ENCODE measurements around the gene CD7.
A peak's percentile ranks its signal among the peaks of the same experiment; 100 is the strongest.

The CD7 gene

GRCh38 chr17:82328141-82328993 is 11.0 kb upstream of the CD7 start:
- no peak for DNase-seq (ENCODE audit: low read depth in 2 of 2)

DNA sequence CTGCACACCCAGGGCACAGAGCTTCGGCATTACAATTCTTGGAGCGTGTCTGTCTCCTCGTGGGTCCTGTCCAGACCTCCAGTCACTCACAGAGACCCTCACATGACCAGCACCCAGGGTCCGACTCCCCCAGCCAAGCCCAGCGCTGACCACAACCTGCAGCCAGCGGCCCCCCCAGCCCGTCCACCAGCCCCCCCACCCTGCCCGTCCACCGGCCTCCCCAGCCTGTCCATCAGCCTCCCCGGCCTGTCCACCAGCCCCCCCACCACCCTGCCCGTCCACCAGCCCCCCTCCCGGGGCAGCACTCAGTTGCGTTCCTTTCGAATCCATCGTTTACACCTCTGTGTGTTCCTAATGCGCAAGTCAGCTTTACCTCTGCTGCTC is 10.3 kb upstream of the CD7 start:
- DNase-seq (ENCODE audit: low read depth in 2 of 2), result no peak

DNA sequence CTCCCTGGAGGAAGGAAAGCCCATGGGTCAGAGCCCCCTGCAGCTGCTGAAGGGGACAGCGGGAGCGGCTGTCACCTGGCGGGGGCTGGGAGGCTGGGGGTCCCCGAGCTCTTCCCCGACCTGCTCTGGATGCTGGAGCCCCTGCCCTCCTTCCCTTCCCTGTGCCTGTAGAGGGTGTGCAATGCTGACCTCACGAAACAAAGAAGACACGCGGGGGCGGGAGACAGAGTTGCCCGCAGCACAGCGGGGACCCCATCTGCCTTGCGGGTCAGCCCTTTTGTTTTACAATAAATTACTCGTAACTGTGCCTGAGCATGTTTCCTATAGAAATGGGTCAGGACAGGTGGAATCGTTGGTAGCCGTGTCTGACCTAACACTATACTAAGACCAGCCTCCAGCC is 9.9 kb upstream of the CD7 start:
- DNase-seq (ENCODE audit: low read depth in 2 of 2), result no peak

GRCh38 chr17:82325286-82326180 is 8.1 kb upstream of the CD7 start:
- DNase-seq (ENCODE audit: low read depth in 2 of 2), result no peak

GRCh38 chr17:82324566-82325285 is 7.3 kb upstream of the CD7 start:
- DNase-seq (ENCODE audit: low read depth in 2 of 2), result no peak

GRCh38 chr17:82323514-82324234 is 6.3 kb upstream of the CD7 start:
- DNase-seq (ENCODE audit: low read depth in 2 of 2), result no peak

- no peak for DNase-seq (ENCODE audit: low read depth in 2 of 2)
Observed at GRCh38 chr17:82322526-82323453, 5.4 kb upstream of the CD7 start.

- DNase-seq (ENCODE audit: low read depth in 2 of 2), result no peak
Observed at GRCh38 chr17:82321947-82322466, 4.6 kb upstream of the CD7 start.

DNA sequence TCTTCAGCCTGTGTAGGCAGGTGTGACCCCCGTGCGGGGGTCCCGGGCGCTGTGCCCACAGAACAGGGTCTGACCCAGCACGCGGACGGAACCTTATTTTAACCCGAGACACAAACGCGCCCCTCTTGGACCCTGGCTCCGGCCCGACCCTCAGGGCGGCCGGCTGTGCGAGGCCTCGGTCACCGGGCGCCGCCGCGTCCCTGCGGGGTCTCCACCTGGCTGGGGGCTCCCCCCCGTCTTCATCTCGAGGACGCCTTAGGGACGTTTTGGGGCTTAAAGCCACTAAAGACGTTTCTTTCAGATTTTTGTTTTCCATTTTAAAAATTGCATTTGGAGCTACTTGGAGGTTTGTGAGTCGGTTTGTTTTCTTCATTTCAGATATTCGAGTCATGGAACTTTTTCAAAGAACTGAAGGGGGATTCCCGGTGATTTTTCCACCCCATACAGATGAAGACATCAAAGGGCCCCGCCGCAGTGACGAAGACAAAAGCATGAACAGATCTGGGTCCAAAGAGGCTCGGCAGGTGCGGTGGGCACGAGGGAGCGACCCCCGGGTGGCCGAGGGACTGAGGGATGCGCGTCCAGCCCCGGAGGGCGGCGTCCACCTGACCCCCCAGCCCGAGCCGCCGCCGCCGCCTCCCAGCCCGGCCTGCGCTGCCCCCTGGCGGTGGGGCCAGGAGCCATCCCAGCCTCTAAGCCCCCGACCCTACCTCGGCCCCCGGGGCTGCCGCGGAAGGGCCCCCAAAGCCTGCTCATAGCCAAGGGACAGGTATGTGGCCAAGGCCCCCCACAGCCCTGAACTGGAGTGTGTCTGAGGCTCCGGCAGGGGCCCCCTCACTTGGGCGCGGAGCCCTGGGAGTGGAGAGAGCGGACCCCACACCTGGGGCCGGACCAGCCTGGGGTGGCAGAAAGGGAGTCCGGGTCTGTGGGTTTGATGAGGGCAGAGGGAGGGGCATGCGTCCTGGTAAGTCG is 3.8 kb upstream of the CD7 start:
- peak; percentile 45 to 62 for DNase-seq (ENCODE audit: low read depth in 2 of 2)

GRCh38 chr17:82320140-82320840 is 2.9 kb upstream of the CD7 start:
- DNase-seq (ENCODE audit: low read depth in 2 of 2), result no peak

- no peak for DNase-seq (ENCODE audit: low read depth in 2 of 2)
Observed at GRCh38 chr17:82319619-82320062, 2.2 kb upstream of the CD7 start.

DNA sequence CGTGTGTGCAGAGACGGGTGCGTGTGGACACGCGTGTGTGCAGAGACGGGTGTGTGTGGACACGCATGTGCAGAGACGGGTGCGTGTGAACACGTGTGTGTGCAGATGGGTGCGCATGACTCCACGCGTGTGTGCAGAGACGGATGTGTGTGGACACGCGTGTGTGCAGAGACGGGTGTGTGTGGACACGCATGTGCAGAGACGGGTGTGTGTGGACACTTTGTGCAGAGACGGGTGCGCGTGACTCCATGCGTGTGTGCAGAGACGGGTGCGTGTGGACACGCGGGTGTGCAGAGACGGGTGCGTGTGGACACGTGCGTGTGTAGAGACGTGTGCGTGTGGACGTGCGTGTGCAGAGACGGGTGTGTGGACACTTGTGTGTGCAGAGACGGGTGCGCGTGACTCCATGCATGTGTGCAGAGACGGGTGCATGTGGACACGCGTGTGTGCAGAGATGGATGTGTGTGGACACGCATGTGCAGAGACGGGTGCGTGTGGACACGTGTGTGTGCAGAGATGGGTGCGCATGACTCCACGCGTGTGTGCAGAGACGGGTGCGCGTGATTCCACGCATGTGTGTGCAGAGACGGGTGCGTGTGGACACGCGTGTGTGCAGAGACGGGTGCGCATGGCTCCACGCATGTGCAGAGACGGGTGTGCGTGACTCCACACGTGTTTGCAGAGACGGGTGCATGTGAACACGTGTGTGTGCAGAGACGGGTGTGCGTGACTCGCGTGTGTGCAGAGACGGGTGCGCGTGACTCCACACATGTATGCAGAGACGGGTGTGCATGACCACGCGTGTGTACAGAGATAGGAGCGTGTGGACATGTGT is 1.6 kb upstream of the CD7 start:
- no peak for DNase-seq (ENCODE audit: low read depth in 2 of 2)

DNA sequence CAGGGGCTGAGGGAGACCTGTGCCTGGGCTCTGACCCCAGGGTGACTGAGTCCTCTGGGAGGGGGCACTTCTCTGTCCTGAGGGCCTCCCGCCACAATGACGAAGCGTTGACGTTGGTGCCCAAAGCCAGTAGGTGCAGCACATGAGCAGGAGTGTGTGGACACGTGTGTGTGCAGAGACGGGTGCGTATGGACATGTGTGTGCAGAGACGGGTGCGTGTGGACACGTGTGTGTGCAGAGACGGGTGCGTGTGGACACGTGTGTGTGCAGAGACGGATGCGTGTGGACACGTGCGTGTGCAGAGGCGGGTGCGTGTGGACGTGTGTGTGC is 726 bp upstream of the CD7 start:
- no peak for DNase-seq (ENCODE audit: low read depth in 2 of 2)

GRCh38 chr17:82316651-82317393 is 586 bp downstream of the CD7 start:
- DNase-seq (ENCODE audit: low read depth in 2 of 2), result no peak

GRCh38 chr17:82315703-82316358 is 1.6 kb downstream of the CD7 start:
- DNase-seq (ENCODE audit: low read depth in 2 of 2), result no peak
